GM12892 (cell line): ENCODE data around the gene DPYSL3.

Experiments
- POLR2A ChIP-seq: IDR thresholded peaks from 2 replicates; pipeline ENCODE4 v1.6.1; 2011; ENCODE audit warnings: low read depth, low read length, control low read depth
- POLR2AphosphoS5 ChIP-seq: IDR thresholded peaks from 2 replicates; pipeline ENCODE4 v1.6.1; 2011; ENCODE audit warnings: low read depth, low read length, control low read depth
- TAF1 ChIP-seq: IDR thresholded peaks from 2 replicates; pipeline ENCODE4 v1.6.1; 2011; ENCODE audit warnings: low read depth, mild to moderate bottlenecking, control low read depth, low read length, borderline replicate concordance

- no peak for TF ChIP-seq POLR2A
- no peak for TF ChIP-seq TAF1
- no peak for TF ChIP-seq POLR2AphosphoS5
These were observed 25.7 kb downstream of the DPYSL3 start for GRCh38 chr5:147483961-147484707.
